Cardiac muscle cell (in vitro differentiated cells and primary cell): ENCODE measurements around the gene C1QTNF2. TPM values are rescaled to one million over a fixed set of nuclear protein-coding genes. Genes with fewer than 3 reads are reported as not detected.

Experiments used
- DNase-seq, 2 donors: peaks; one replicate each; pipeline versions ENCODE4 v3.0.0 to v3.0.0-alpha.2; 2010 to 2017; ENCODE audit warnings: low read depth in 1 of 2, low spot score in 1 of 2
- H3K27ac ChIP-seq: fragments of 200-600 bp; sonication (generic); 2 replicates; pipeline ENCODE4 v1.5.1; 2016
- H3K27me3 ChIP-seq: fragments of 200-600 bp; sonication (generic); 2 replicates; pipeline ENCODE4 v1.6.0; 2016; ENCODE audit warnings: control low read depth
- H3K36me3 ChIP-seq: fragments of 200-600 bp; sonication (generic); 2 replicates; pipeline ENCODE4 v1.5.1; 2016; ENCODE audit warnings: control low read depth
- H3K4me1 ChIP-seq: fragments of 200-600 bp; sonication (generic); 2 replicates; pipeline ENCODE4 v1.8.1; 2017; ENCODE audit warnings: low read depth, mild to moderate bottlenecking, mixed run types
- H3K4me3 ChIP-seq: fragments of 200-600 bp; sonication (generic); 2 replicates; pipeline ENCODE4 v1.5.1; 2016; ENCODE audit warnings: mild to moderate bottlenecking
- H3K9me3 ChIP-seq: fragments of 200-600 bp; sonication (generic); 2 replicates; pipeline ENCODE4 v1.5.1; 2017; ENCODE audit warnings: low read depth, mild to moderate bottlenecking, control low read depth
- polyA plus RNA-seq: library from polyadenylated mRNA; unstranded; fragments of >200 nt; fragmentation: Nextera tagmentation; extraction: Ambion mirVana; gene quantifications from 2 replicates; pipeline ENCODE4 v1.2.1, GENCODE V29; 2016
- total RNA-seq: library from RNA; depleted of rRNA; stranded (reverse); fragments of >200 nt; gene quantifications from 2 replicates; pipeline ENCODE4 v1.2.3, GENCODE V29; 2016
- TF ChIP-seq, protein P1 (sequence below): IDR thresholded peaks from 2 replicates; pipeline ENCODE4 v1.5.1; 2012; ENCODE audit warnings: low read depth, mild to moderate bottlenecking, low read length

Gene C1QTNF2
- total and polyA plus RNA-seq, 2 experiments from 2014 or later, result 0.24 TPM; not detected in 1

DNA sequence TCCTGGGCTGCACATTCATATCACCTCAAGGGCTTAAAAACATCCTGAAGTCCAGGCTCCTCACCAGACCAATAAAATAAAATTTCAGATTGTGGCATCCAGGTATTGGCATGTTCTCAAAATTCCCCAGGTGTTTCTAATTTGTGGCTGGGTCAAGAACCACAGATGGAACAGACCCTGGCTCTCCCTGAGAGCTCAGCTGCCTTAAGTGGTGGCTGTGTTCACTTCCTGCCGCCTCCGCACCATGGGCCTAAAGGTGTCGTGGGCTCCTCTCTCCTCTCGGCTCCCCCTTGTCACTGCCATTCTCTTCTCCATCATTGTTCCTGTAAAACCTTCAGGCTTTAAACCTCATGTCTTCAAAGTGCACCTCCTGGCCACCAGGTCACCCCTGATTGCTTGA, 40.2 kb downstream of the C1QTNF2 start:
- no peak overlapping the region for H3K27ac ChIP-seq
- no peaks in the 10 kb centered on the region for H3K9me3 ChIP-seq
- TF ChIP-seq, protein P1, sequence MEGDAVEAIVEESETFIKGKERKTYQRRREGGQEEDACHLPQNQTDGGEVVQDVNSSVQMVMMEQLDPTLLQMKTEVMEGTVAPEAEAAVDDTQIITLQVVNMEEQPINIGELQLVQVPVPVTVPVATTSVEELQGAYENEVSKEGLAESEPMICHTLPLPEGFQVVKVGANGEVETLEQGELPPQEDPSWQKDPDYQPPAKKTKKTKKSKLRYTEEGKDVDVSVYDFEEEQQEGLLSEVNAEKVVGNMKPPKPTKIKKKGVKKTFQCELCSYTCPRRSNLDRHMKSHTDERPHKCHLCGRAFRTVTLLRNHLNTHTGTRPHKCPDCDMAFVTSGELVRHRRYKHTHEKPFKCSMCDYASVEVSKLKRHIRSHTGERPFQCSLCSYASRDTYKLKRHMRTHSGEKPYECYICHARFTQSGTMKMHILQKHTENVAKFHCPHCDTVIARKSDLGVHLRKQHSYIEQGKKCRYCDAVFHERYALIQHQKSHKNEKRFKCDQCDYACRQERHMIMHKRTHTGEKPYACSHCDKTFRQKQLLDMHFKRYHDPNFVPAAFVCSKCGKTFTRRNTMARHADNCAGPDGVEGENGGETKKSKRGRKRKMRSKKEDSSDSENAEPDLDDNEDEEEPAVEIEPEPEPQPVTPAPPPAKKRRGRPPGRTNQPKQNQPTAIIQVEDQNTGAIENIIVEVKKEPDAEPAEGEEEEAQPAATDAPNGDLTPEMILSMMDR, result no peak
- no peaks in the 10 kb centered on the region for H3K4me1 ChIP-seq
- H3K27me3 ChIP-seq, result no peaks in the 10 kb centered on the region
- H3K4me3 ChIP-seq, result no peak overlapping the region
- H3K36me3 ChIP-seq, result no peaks in the 10 kb centered on the region
- no peak for DNase-seq

DNA sequence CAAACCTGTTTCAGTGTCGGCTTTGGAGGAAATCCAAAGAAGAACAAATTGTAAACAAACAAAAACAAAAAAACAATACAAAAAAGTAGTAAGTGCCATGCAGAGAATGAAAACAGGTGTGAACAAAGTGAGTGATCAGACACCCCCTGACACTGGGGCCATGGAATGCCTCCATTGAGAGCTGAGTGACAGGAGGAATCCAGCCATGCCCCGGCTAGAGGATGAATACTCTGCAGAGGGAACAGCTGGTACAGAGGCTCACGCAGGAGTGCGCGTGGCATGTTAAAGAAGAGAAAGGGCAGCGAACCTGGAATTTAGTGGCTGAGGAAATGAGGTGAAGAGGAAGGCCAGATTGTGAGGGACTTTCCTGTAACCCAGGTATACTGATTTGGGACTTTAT, 42.6 kb downstream of the C1QTNF2 start:
- Histone ChIP-seq H3K27me3 (no peaks in the 10 kb centered on the region), H3K9me3 (no peaks in the 10 kb centered on the region), H3K4me3 (no peak overlapping the region), H3K36me3 (no peaks in the 10 kb centered on the region), H3K4me1 (no peaks in the 10 kb centered on the region), H3K27ac (peak overlapping the region; percentile 10)
- TF ChIP-seq, protein P1, result no peak
- DNase-seq, result peak in 1 of 2 donors; percentile 13

DNA sequence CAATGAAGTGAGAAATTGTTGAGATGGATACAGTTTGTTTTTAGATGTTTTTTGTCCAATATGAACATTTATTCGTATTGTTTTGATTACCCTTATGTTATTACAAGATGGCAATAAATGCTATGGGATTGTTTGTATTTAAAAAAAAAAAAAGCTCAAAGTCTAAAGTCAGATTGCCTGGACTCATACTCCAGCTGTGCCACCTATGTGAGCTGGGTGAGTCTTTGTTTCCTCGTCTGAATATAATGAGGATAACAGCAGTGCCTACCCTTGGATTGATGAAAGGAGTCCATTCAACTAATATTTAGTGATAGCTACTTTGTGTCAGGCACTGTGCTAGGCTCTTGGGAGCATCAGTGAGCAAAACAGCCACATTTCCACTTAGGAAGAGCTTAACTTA, 43.4 kb downstream of the C1QTNF2 start:
- no peaks in the 10 kb centered on the region for H3K9me3 ChIP-seq
- H3K4me1 ChIP-seq, result no peaks in the 10 kb centered on the region
- H3K27ac ChIP-seq, result no peak overlapping the region
- TF ChIP-seq, protein P1, result no peak
- no peak overlapping the region for H3K4me3 ChIP-seq
- no peaks in the 10 kb centered on the region for H3K36me3 ChIP-seq
- H3K27me3 ChIP-seq, result no peaks in the 10 kb centered on the region
- no peak for DNase-seq

DNA sequence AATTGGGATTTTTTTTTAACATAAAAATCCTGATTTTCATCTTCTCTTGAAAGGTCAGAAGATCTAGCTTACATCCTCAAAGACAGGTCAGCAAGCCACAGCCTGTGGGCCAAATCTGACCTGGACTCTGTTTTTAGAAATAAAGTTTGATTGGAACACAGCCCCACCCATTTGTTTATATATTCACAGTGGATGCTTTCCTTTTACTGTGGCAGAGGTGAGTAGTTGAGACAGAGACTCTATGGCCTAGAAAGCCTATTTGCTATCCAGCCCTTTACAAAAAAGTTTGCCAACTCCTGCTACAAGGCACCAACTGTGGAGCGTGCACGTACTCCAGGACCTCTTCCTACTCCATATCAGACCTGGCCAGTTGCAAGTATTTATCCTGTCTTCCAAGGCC, 44.7 kb downstream of the C1QTNF2 start:
- Histone ChIP-seq H3K27me3 (no peaks in the 10 kb centered on the region), H3K27ac (no peak overlapping the region), H3K36me3 (no peaks in the 10 kb centered on the region), H3K9me3 (no peaks in the 10 kb centered on the region), H3K4me3 (no peak overlapping the region), H3K4me1 (no peaks in the 10 kb centered on the region)
- TF ChIP-seq, protein P1, result no peak
- DNase-seq, result no peak

GRCh38 chr5:160324886-160325285, 45.5 kb downstream of the C1QTNF2 start:
- H3K27me3 ChIP-seq, result no peaks in the 10 kb centered on the region
- TF ChIP-seq, protein P1, result no peak
- H3K27ac ChIP-seq, result no peak overlapping the region
- no peak overlapping the region for H3K4me3 ChIP-seq
- no peaks in the 10 kb centered on the region for H3K9me3 ChIP-seq
- no peak for DNase-seq
- no peaks in the 10 kb centered on the region for H3K36me3 ChIP-seq
- no peaks in the 10 kb centered on the region for H3K4me1 ChIP-seq

GRCh38 chr5:160318409-160318808, 52.0 kb downstream of the C1QTNF2 start:
- no peaks in the 10 kb centered on the region for H3K4me1 ChIP-seq
- no peaks in the 10 kb centered on the region for H3K36me3 ChIP-seq
- TF ChIP-seq, protein P1, result no peak
- no peak for DNase-seq
- H3K4me3 ChIP-seq, result no peak overlapping the region
- H3K9me3 ChIP-seq, result no peaks in the 10 kb centered on the region
- no peaks in the 10 kb centered on the region for H3K27me3 ChIP-seq
- no peak overlapping the region for H3K27ac ChIP-seq
